GF-D8 (cell line): ENCODE data around the gene SVOP.

Source experiments
- DNase-seq: peaks from one replicate; lab custom pipeline; 2025; lab: John Stamatoyannopoulos, UW

The SVOP gene

DNA sequence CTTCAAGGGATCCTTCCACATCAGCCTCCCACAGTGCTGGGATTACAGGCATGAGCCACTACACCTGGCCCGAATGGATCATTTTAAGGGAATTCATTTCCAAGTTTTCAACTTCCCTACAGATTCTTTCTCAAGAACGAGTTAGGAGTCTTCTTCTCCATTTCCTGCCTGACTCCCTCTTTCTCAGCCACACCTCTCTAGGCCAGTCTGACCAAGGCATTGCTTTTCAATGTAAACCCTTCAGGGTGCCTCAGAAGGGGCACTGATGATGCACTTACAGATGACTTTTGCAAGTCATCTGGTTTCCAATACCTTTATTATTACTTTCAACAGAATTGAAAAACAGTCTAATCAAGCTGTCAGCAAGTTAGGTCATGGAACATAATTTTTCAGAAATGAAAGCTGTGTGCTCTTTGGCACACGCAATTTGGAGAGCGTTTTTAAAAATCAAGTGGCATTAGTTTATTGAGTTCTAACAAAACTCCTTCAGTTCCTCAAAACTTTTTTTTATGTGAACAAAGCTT lies 47.2 kb downstream of the SVOP start:
- DNase-seq: no peak

DNA sequence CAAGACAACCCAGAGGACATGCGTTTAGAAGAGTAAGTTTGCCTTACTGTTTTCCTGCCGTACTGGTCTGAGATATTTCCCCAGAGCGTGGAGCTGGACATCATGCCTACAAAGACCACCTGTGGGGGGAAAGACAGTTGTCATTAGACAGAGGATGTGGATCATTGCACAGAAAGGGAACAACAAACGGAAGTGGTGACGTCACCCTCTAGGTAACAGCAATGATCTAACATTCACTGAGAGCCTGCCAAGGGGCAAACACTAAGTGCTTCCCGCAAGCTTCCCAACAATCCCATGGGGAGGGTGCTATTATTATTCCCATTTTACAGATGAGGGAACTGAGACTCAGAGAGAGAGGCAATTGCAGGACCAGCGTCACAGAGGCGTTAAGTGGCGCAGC lies 48.5 kb downstream of the SVOP start:
- DNase-seq: no peak

- no peak for DNase-seq
Measured at GRCh38 chr12:108969622-108970021, 51.2 kb downstream of the SVOP start.

DNA sequence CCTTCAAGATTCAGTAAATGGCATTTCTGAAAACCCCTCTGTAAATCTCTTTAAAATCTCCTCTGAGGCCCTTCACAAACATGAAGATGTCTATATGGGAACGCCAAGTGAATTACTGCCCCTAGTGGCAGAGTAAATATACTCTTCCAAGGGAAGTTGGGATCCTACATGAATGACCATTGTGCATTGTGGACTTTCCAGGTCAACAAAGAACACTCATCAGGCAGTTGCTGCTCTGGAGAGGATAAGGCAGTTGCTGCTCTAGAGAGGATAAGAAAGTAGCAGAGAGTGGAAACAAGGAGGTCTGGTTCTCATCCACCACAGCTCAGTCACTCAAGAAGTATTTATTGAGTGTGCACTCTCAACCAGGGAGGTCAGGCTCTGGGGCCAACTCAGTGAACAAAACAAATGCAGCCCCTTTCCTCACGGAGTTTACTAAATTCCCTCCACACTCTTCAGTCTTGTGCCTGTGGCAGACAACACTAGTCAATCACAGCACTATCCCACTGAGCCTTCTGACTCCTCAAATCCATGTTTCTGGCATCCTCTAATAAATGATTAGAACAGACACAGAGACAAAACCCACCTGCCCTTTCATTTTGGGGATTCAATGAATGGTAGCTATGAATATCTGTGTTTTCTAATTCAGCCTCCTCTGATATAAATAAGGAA lies 52.9 kb downstream of the SVOP start:
- DNase-seq: no peak

DNA sequence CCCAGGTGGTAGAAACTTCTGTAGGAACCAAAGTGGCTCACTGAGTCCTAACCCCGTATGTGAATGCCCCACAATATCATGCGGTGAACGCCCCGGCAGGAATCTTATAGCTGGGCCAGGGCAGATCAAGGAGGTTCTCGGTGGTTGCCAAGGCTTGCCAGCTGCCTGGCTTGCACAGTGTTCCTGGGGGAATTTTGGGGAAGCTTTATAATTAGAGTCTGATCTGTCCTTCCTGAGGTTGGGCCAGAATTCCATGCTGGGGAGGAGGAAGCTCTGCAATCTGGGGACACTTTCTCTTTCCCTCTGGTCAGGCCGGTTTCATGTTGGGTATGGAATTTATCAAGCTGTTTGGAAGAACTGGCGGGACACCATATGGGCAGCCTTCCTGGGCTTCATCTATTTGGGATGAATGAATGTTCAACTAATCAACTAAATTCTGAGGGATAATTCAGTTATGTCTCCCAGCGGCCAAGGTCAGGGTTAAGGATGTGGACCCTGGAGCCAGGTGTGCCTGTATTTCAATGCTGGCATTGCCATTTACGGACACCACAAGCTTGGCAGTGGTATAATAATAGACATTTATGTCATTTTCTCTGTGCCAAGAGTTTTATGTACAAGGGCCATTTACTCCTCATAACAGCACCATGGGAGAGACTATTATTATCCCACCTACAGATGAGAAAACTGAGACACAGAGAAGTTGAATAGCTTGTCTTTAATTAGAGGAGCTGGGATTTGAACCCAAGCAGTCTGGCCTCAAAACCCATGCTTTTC lies 54.3 kb downstream of the SVOP start:
- no peak for DNase-seq

DNA sequence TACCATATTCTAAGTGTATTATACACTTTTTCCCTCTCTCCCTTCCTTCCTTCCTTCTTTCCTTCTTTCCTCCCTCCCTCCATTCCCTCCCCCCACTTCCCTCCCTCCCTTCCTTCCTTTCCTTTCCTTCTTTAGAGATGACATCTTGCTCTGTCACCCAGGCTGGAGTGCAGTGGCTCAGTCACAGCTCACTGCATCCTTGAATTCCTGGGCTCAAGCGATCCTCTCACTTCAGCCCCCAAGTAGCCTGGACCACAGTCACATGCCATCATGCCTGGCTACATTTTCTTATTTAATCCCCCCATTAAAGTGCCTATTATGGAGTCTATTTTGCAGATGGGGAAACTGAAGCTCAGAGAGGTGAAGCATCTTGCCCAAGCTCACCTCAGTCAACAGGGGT lies 55.0 kb downstream of the SVOP start:
- no peak for DNase-seq

DNA sequence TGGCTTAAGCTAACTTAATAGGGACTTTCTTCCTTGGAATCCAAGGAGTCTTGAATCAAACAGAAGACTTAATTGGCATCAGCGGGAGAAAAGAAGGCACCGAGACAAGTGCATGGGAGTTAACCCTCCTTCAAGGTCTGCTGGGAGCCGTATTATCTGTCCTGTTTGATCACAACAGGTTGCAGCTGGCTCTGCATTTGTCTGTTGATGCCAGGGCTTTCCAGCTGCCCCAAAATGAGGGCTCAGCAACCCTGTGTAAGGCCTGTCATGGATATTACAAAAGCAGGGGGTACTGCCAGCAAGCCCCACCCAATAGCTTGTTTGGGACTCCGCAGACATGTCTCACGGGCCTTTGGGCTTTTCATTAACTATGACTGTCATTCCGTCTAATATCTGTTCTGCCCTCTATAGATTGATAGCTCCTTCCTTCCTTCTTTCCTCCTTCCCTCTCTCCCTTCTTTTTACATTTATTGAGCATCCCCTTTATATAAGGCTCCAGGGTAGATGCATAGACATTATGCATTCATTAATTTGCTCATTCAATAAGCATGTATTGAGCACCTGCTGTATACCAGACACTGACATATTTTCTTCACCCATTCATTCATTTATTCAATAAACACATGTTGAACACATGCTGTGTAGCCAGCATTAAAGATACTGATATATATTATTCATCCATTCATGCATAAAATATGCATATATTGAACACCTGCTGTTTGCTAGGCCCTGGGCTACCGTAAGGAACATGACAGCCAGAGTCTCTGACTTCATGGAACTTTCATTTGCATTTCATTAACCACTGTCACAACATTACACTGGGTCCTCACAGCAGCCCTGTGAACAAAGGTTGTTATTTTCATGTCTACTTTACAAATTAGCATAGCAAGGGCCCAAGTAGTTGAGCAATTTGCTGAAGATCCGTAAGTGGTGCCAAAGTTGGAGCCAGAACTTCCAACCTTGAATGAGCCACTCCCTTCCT lies 56.2 kb downstream of the SVOP start:
- DNase-seq: no peak

DNA sequence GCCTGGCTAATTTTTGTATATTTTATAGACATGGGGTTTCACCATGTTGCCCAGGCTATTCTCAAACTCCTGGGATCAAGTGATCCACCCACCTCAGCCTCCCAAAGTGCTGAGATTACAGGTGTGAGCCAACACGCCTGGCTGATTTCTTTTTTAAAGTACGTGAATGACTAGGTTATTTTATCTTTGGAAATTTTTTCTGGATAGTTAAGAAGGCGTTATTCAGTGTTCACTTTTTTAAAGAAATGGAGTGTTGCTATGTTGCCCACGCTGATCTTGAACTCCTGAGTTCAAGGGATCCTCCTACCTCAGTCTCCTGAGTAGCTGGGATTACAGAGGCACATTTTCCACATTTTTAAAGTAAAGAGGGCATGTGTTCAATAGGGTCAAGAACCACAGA lies 58.6 kb downstream of the SVOP start:
- no peak for DNase-seq

- no peak for DNase-seq
Measured at GRCh38 chr12:108959748-108960655, 60.9 kb downstream of the SVOP start.

DNA sequence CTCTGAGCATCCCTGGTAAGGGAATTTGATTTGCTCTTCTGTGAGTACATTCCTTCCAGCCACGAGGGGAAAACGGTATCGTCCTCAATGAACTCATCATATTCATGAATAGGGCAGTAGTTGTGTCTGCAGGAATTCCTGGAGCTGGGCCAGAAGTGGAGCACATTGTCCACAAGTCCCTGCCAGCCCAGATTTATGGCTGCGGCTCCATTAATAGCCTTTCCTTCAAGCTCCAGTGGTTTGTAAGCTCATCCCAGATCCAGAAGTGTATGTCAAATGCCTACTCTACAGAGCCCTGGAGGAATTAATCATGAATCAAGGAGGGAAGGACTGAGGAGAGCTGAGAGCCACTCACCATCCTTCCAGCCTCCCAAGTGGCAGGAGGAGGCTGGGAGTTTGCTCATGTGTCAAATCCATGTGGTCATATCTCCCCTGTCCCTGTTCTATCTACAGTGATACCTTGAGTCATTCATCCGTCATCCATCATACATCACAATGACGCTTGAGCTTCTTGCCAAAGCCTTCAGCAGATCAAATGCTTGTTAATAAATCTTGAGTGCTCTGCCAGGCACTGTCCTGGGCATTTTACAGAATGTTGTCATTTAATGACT lies 65.5 kb downstream of the SVOP start:
- DNase-seq: no peak

- DNase-seq: no peak
Measured at GRCh38 chr12:108950991-108951739, 69.7 kb downstream of the SVOP start.

GRCh38 chr12:108949976-108950375 lies 70.9 kb downstream of the SVOP start:
- DNase-seq: no peak

DNA sequence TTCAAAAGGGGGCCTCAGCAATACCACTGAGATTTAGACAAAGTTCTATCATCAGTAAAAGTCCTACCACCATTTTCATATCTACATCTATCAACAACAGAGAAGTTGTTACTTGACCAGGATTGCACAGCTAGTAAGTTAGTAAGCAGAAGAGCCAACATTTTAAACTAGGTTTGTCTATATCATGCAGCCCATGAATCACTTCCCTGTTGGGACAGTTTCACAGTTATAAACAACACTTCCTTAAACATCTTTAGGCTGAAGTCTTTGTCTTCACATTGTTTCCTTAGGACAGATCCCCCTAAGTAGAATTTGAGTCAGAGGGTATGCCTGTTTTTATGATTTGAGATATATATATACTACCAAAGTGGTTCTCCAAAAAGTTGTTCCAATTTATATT lies 72.5 kb downstream of the SVOP start:
- DNase-seq: no peak

DNA sequence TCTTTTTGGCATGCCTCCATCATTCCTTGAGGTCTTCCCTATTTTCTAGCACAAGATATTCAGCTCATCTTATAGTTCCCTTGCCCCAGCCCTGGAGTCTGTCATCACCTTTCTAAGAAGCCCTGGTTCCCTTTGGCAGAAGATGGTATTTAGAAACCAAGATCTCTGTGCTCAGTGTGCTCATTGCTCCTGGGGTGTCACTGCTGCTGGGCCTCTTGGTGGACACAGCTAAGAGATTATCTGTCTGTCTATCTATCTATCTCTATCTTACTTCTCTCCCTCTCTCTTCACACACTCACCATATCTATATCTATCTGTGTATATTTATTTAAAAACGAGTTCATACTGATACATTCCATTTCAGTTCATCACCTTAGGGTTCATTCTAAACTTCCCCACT lies 73.8 kb downstream of the SVOP start:
- no peak for DNase-seq

DNA sequence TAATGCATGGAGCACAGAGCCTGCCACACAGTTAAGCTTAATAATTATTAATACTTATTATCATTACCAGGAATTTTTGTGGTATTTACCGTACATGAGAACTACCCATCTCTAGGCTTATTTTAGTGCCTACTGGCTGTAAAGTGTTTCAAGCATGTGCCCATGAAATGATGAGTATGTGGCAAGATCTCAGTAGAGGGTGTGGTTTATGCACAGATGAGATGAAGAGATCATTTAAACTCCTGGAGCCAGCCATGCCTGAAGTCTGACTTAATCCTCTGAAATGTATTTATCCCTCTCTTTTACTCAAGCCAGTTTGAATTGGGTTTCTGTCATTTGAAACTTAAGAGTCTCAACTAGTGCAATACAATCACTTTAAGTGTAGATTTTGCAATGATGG lies 80.7 kb downstream of the SVOP start:
- no peak for DNase-seq

GRCh38 chr12:108939594-108939993 lies 81.3 kb downstream of the SVOP start:
- no peak for DNase-seq

DNA sequence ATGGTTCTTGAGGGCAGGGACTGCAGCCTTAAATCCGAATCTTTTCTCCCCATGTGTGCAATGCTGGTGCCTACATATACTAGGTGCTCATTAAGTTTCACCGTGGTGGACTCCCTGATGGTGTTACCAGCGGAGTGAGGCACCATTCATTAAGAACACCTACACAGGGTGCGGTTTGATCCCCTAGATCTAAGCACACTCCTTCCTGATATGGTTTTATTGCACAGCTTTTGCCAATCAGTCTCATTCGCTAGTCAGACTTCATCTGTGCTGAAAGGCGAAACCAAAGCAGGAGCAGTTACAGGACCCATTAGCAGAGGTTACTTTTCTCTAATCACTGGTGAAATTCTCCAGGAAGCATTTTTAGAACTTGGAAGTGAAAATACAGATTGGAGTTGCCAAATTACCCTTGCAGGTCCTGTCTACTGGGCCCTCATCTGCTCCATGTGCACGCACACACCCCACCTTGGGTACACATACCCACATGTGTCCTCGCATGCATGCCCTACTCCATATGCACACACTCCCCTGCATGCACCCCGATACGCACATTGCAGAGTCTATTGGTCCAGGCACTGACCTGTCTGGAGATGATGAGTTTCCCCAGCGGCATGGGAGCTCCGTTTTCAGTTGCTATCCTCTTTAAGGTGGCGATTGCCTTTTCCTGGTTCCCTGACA lies 82.5 kb downstream of the SVOP start:
- no peak for DNase-seq

DNA sequence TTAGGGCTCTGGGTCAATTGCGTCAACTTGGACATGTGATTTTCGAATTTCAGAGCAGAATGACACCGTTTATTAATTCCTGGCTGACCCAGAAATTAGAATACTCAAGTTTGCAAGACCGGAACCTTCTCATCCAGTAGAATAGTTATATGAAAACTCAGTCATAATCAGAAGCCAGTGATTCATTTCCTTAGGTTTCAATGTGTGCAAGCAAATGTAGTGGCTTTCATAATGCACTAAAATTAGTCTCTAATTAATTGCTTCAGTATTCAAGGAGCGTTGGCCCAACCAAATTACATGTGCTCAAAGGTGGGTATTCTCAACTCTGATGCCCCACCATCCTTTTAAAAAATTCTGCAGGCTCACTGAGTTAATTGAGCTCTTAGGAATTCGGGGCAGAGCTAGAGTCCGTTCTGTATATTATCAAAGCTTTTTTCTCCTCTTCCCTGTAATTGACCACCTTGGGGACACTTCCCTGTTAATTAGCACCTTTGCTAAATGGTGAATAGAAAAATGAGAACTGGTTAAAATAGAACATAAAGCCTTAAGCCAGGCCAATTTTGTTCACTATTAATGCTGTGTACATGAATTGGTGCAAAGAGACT lies 85.6 kb downstream of the SVOP start:
- no peak for DNase-seq

GRCh38 chr12:108933949-108934348 lies 86.9 kb downstream of the SVOP start:
- DNase-seq: no peak
